ENCODE data around the gene FAM193B.
"Not testable (repeated sequence)": the region's sequence is repeated elsewhere in the genome, so short reads cannot be mapped to it uniquely, and the experiment has no call there.

The FAM193B gene

GRCh38 chr5:177535125-177535524, 19.2 kb downstream of the FAM193B start:
- no peak for DNase-seq

- not testable (repeated sequence) for DNase-seq
Observed at GRCh38 chr5:177534433-177534832, 19.9 kb downstream of the FAM193B start.

GRCh38 chr5:177531209-177531940, 23.0 kb downstream of the FAM193B start:
- DNase-seq: no peak

- DNase-seq: no peak
Observed at GRCh38 chr5:177530638-177531037, 23.7 kb downstream of the FAM193B start.

- no peak for DNase-seq
Observed at GRCh38 chr5:177529247-177530203, 24.8 kb downstream of the FAM193B start.

GRCh38 chr5:177528631-177529030, 25.7 kb downstream of the FAM193B start:
- DNase-seq: no peak

- DNase-seq: no peak
Observed at GRCh38 chr5:177527595-177527994, 26.8 kb downstream of the FAM193B start.

GRCh38 chr5:177526791-177527190, 27.6 kb downstream of the FAM193B start:
- no peak for DNase-seq

- no peak for DNase-seq
Observed at GRCh38 chr5:177526191-177526590, 28.2 kb downstream of the FAM193B start.

- no peak for DNase-seq
Observed at GRCh38 chr5:177524941-177525655, 29.3 kb downstream of the FAM193B start.

- no peak for DNase-seq
Observed at GRCh38 chr5:177524539-177524900, 29.8 kb downstream of the FAM193B start.

GRCh38 chr5:177523711-177524538, 30.4 kb downstream of the FAM193B start:
- DNase-seq: no peak

GRCh38 chr5:177520916-177521513, 33.3 kb downstream of the FAM193B start:
- no peak for DNase-seq

GRCh38 chr5:177520271-177520670, 34.1 kb downstream of the FAM193B start:
- DNase-seq: no peak

- DNase-seq: no peak
Observed at GRCh38 chr5:177519463-177520235, 34.7 kb downstream of the FAM193B start.

- DNase-seq: peak; percentile 96 to 99
Observed at GRCh38 chr5:177516601-177517568, 37.5 kb downstream of the FAM193B start, which contains the start of gene DDX41. Gene DDX41 (minus strand): TSS chr5:177516961. CDS start chr5:177516945, 16 bp downstream.

GRCh38 chr5:177515580-177515979, 38.8 kb downstream of the FAM193B start:
- no peak for DNase-seq

- no peak for DNase-seq
Observed at GRCh38 chr5:177514541-177514940, 39.8 kb downstream of the FAM193B start.

- DNase-seq: no peak
Observed at GRCh38 chr5:177513500-177513899, 40.9 kb downstream of the FAM193B start.

Measured in NCI-H2081 (cell line).